IPS DF 4.7 (cell line): ENCODE data around the gene TLX2.
"Not testable (repeated sequence)": the region's sequence is repeated elsewhere in the genome, so short reads cannot be mapped to it uniquely, and the experiment has no call there.

Experiments
- DNase-seq: peaks from one replicate; pipeline ENCODE4 v3.0.0-alpha.2; 2013; ENCODE audit warnings: low spot score; ENCODE audit errors: extremely low read depth

Gene TLX2

DNA sequence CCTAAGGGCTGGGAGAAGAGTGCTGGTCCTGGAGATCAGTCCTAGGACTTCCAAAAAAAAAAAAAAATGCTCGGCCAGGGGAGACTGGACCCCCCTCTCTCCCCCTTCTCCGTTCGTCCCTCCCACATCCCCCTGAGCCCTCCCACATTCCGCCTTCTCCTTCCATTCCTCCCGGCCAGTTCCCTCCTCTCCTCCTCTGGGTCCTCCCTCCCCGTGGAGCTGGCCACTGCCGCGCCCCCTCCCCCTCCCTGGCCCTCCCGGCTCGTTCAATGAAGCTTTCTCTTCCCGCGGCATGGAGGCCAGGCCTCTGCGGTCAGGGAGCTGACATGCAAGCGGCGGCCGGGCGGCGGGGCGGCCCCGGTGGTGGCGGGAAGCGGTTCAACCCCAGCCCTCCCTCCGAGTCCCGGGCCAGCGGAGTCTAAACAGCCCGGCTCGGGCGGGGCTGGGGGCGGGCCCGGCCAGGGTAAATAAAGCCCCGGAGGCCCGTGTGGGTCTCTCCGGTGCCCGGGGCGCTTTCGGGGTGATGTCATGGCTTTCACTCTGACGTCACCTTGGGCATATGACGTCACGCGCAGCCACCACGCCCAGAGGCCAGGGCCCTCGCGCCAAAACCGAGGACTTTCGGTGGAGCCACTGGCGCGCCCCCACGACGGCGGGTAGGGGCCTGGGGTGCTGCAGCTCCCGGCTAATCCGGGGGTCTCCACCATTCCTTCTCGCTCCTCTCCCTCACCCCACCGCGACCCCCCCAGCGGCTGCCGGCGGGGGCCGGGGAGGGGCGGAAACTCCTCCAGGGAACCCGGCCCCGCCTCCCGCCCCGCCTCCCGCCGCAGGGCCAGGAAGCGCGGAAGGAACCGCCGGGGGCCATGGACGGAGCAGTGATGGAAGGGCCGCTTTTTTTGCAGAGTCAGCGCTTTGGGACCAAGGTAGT lies 39.9 kb downstream of the TLX2 start, which contains the start of the genes DOK1 and LOXL3:
TSS of gene DOK1 (plus strand) at position 829 of the 928 bp plus-strand sequence. CDS start at position 864, 35 bp downstream.
TSS of gene LOXL3 (minus strand) at position 51 of the 928 bp plus-strand sequence. CDS start 1,308 bp downstream, outside the sequence.
- no peak for DNase-seq

DNA sequence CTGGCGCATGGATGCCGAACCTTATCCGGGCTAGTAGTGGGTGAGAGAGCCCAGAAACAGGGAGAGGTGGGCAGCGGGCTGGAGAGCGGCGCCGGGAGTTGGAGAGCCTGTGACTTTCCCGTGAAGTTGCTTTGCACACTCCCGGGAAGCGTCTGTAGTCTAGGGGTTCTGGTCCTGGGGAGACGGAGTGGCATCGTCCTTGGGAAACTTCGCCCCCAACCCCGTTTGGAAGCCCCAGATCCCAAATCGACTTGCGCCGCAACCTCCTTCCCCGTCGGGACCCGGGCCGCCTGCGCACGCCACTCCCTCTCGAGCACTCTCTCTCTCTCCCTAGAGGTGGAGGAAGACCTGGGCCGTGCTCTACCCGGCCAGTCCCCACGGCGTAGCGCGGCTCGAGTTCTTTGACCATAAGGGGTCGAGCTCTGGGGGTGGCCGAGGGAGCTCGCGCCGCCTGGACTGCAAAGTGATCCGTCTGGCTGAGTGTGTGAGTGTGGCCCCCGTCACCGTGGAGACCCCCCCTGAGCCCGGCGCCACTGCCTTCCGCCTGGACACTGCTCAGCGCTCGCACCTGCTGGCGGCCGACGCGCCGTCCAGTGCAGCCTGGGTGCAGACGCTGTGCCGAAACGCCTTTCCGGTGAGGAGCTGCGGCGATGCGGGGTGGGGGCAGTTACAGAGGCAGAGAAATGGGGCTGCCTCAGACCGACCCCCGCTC lies 40.7 kb downstream of the TLX2 start:
- no peak for DNase-seq

DNA sequence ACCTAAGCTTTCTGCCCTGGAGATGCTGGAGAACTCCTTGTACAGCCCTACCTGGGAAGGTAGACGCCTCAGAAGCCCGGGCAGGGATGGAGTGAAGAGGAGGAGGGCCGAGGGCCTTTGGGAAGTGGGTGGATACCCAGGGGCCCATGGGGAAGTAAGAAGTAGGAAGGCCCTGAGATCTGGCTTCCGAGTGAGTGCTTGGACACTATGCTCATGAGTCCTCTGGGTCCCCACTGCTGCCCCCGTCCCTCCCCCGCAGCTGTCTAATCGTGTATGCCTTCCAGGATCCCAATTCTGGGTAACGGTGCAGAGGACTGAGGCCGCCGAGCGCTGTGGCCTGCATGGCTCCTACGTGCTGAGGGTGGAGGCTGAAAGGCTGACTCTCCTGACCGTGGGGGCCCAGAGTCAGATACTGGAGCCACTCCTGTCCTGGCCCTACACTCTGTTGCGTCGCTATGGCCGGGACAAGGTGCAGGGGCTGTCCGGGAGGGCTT lies 41.4 kb downstream of the TLX2 start:
- no peak for DNase-seq

DNA sequence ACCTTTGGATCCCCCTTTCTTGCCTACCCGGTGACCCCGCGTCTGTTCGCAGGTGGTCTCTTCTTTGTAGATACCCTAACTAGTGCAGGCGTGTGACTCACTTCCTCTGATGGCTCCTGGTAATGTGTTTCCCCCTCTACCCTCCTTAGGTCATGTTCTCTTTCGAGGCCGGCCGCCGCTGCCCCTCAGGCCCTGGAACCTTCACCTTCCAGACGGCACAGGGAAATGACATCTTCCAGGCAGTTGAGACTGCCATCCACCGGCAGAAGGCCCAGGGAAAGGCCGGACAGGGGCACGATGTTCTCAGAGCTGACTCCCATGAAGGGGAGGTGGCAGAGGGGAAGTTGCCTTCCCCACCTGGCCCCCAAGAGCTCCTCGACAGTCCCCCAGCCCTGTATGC lies 41.9 kb downstream of the TLX2 start:
- no peak for DNase-seq

DNA sequence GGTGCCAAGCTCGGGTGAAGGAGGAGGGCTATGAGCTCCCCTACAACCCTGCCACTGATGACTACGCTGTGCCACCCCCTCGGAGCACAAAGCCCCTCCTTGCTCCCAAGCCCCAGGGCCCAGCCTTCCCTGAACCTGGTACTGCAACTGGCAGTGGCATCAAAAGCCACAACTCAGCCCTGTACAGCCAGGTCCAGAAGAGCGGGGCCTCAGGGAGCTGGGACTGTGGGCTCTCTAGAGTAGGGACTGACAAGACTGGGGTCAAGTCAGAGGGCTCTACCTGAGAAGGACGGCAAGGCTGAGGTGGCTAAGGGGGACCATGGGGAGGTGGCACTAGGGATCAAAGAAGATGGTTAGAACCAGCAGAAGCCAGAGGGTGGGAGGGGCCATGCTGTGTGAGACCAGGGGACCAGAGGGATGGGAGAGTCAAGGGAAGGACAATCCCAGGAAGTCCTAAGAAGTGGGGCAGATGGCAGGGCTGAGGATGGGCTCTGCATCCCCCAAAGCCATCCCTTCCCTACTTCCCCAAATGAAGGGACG lies 42.7 kb downstream of the TLX2 start:
- no peak for DNase-seq

DNA sequence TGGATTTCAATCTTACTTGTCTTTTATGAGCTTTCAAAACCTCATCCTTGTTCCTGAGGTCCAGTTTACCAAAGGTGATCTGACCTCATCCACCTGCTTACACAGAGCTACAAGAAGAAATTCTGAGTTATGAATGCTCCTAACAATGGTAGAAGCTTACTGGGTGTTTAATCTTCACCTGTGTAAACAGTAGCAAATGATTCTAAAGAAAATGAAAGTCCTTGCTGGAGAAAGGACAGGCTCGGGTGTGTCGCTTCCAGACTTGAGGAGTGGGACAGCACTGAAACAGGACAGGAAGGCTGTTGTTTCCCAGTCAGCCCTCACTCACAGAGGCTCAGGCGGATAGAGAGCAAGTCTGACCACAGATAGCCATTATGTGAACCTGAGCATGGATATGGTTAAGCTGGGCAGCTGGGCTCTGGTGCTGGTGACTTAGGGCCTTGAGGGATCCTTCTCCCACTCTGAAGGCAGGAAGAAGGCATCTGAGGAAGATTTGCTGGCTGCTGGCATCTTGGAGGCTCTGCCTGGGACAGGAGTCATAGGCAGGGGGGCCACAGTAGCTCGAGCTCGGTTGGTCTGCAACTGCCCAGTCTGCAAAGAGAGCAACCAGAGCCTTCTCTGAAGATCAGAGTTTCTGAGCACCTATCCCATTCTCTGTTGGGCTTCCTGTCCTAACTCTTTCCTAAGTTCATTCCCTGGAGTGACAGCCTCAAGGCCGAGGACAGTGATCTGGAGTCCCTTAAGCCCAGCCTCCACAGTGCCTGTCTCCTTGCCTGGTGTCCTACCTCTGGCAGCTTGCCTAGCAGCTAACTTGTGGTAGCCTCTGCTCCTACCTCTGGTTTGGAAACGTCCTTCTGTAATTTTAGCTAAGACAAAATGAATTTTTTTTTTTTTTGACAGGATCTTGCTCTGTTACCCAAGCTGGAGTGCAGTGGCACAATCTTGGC lies 44.3 kb downstream of the TLX2 start:
- DNase-seq = no peak

DNA sequence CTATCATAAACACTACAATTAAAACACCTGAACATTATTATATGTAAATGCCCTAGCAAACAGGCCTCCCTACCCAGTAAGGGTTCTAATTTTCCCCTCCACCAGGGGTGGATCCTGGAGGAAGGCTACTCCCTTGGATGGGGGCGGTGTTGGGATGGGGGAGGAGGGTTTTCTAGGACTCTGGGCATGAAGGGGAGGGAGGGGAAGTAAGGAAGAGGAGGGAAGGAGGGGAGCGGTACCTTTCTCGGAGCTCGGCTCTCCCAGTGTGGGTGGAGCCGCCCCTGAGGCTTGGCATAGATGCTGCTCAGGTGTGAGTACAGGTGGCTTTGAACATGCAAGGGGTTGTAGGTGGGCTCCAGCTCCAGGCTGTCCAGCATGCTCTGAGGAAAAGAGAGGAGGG lies 45.7 kb downstream of the TLX2 start:
- no peak for DNase-seq

DNA sequence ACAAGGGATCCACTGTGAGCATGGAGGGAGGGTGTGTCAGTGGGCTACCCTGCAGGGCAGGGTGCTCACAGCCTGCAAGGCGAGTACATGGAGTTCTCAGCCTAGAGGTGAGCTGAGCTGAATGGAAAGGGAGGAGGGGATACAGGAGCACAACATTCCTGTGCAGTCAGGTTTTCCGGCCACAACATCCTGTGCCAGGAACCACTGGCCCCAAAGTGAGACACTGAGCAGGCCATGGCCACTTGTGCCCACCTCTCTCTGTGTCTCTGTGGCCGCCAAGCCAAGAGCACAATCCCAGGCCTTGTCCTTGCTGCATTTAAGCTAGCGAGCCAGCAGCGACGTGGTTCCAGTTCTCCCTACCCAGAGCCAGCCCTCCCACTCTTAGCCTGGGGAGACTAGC lies 46.3 kb downstream of the TLX2 start:
- no peak for DNase-seq

DNA sequence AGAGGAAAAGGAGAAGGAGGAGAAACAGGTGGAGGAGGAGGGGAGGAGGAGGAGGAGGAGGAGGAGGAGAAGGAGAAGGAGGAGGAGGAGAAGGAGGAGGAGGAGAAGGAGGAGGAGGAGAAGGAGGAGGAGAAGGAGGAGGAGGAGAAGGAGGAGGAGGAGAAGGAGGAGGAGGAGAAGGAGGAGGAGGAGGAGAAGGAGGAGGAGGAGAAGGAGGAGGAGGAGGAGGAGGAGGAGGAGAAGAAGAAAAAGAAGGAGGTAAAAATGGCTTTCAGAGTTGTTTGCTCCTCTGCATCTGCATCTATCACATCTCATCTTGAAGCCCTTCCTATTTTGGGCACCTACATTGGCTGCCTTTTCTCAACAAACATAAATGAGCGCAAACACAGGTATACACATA lies 46.8 kb downstream of the TLX2 start:
- not testable (repeated sequence) for DNase-seq

DNA sequence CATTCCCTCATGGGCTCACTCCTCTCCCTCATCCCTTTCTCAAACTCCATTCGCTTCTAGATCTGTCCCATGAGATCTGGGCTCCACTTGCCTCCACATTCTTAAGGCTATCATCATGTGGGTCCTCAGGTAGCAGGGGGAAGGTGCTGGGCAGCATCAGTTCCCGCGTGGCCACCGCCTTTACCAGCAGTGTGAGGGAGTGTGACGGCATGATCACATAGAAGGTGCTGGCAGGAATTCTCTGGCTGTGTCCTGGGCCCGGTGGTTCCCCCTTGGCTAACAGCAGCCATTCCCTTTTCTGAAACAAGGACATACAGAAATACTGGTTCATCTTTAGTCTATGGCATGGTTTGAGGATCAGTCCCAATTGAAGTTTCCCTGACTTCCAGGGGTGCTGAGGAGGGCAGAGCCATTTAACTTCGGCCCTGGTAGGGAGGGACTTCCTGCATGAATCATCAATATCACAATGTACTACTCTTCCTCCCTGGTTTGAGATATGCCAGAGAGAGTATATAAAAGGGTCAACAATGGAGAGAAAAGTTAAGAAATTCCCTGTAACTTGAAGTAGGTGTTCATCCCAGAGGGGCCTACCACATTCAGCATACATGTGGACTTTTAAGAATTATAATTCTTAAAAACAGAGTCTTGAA lies 48.0 kb downstream of the TLX2 start:
- no peak for DNase-seq

DNA sequence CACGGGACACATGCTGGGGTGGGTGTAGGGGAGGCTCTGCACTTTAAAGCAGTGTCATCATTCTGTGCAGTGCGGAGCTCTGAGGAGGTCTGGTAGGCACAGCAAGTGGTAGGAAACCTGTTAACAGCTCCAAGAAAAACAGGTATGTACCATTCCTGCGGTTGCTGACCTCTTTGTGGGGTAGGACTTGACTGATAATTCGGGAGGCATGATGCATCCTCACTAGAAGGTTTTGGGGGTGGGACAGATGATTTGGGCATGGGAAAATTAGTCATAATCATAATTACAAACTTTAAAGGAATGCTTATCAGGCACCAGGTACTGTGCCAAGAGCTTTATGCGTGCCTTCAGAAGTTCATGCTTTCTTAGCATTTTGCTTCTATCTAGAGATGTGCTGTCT lies 50.0 kb downstream of the TLX2 start:
- DNase-seq = no peak

DNA sequence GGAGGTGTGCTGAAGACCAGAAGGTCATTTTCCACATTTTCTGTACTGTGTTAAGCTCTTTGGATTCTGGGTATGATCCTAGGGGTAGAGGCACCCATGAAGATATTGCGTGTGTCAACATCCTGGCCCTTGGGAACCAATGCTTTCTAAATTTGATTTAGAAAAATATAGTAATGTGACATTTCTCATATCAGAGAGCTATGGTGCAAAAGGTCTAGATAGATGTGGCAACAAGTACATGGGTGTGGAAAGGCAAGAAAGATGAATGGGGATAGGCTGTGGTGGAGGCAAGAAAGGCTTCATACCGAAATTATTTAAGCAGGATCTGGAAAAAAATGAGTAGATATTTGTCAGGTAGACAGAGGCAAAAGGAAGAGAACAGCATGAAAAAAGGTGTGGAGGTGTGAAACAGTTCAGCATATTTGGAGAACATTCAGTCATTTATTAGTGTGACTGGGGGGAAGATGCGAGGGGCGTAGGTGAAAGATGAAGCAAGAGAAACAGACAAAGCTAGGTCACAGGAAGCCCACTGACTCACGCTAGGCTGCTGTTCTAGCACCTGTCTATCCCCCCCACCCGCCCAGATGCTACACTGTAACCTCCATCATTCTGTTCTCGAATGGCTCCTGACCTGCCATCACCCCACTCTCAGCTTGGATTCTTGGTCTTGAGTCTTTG lies 52.0 kb downstream of the TLX2 start:
- no peak for DNase-seq

DNA sequence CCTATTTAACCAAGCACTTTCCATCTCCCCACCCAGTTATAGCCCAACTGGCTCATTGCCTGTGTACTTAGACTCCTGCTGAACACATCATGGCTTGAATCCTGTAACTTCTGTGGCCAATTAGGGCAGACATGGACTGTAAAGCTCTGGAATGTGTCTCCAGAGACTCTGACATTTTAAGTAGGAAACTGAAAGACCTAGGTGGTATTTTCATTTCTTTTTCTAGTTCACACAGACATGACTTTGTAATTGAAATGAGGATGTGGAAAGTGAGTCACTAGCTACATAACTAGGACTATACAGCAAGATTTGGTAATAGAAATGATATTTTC lies 52.5 kb downstream of the TLX2 start:
- no peak for DNase-seq
